ENCODE results near the gene CDC42BPB.
A peak's percentile ranks its signal among the peaks of the same experiment; 100 is the strongest.

Gene CDC42BPB

DNA sequence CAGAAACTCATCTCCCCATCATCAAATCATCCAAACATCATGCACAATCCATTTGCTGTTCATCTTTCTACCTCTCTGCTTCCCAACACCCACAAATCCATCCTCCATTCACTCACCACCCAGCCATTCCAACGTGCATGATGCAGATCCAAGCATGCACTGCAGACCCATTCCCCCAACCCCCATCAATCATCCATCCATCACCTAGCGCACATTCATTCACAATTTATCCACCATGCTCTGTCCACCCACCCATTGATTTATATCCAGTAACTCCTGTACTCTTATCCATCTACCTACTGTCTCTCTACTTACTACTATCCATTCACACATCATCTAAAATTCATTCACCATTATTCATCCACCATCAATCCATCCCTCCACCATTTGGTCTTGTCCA lies 138.9 kb downstream of the CDC42BPB start:
- no peak for DNase-seq (ENCODE audit: low read depth)
- H3K4me3 ChIP-seq (replicated peaks; ENCODE audit: low read depth, low read length) = no peak overlapping the region
- TF ChIP-seq, protein P1, sequence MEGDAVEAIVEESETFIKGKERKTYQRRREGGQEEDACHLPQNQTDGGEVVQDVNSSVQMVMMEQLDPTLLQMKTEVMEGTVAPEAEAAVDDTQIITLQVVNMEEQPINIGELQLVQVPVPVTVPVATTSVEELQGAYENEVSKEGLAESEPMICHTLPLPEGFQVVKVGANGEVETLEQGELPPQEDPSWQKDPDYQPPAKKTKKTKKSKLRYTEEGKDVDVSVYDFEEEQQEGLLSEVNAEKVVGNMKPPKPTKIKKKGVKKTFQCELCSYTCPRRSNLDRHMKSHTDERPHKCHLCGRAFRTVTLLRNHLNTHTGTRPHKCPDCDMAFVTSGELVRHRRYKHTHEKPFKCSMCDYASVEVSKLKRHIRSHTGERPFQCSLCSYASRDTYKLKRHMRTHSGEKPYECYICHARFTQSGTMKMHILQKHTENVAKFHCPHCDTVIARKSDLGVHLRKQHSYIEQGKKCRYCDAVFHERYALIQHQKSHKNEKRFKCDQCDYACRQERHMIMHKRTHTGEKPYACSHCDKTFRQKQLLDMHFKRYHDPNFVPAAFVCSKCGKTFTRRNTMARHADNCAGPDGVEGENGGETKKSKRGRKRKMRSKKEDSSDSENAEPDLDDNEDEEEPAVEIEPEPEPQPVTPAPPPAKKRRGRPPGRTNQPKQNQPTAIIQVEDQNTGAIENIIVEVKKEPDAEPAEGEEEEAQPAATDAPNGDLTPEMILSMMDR (IDR thresholded peaks at IDR 0.05; ENCODE audit: low read length, missing control alignments) = no peak

DNA sequence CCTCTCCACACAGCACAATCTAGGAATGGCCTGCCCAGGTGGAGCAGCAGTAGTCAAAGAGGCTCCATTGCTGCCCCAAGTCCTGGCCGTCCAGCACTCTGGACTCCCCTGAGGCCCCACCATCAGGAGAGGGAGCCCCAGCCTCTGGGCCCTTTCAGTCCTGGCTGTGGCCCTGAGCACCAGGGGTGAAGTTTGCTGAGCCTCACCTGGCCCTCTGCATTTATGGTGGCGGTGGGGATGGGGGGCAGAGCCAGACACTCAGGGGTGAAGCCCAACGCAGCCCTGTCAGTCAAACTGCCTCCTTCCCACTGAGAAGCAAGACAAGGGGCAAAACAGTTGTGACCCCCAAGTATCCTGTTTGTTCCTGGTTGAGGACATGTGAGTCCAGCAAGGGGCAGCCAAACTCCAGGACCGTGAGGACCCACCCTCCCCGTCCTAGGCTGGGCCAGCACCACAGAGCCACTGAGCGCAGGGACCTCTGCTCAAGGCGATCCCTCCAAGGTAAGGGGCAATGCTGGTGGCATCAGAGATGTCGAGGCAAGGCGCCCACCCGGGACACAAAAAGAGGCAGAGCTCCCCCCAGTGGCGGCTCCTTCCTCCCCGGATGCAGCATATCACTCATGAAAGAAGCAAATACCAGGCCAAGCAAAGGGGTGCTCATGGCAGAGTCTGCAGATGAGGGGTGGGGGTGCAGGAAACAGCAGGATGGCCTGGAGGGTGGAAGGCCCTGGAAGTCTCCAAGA lies 139.7 kb downstream of the CDC42BPB start:
- H3K4me3 ChIP-seq (replicated peaks; ENCODE audit: low read depth, low read length) = no peak overlapping the region
- peak; percentile 49 for DNase-seq (ENCODE audit: low read depth)
- TF ChIP-seq, protein P1 (IDR thresholded peaks at IDR 0.05; ENCODE audit: low read length, missing control alignments) = peak; percentile 69

DNA sequence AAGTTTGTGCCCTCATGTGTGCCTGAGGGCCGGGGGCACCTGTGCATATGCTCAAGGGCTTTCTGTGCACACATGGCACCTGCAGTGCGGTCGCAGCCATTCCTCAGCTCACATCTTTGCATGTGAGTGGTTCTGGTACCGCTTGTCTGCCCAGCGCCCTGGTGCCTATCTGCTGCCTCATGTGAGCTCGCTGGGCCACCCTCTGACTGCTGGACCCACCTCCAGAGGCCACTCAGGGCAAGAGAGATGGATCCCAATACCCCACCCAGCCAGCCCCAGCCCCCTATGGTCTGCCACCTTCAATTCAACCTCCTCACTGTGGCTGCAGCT lies 140.3 kb downstream of the CDC42BPB start:
- DNase-seq (ENCODE audit: low read depth) = no peak
- TF ChIP-seq, protein P1 (IDR thresholded peaks at IDR 0.05; ENCODE audit: low read length, missing control alignments) = no peak
- H3K4me3 ChIP-seq (replicated peaks; ENCODE audit: low read depth, low read length) = no peak overlapping the region

DNA sequence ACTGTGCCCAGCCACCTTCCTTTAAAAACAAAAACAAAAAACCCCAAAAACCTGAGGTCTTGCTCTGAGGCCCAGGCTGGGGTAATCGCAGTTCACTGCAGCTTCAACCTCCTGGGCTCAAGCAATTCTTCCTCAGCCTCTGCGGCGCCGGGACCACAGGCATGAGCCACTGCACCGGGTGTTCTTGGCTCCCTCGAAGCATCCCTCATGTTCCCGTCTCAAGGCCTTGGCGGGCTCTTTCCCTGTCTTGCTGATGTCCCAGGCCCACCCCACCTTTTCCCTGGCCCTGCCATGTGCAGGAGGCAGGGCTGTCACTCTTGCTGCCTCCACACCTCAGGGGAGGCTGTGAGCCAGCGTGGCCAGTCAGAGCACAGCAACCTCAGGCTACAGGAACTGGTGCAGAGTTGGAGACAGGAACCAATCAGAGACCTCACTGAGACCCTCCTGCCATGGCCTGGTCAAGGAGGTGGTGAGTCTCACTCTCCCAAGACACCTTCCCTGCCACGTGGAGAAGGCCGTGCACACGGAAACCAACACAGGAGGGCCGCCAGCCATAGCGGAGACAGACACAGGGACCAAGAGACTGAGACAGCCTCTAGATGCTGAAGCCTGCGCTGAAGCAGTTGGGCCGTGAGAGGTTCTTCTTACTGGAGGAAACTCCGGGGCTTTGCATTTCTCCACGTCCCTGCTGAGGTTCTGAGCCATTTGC lies 140.8 kb downstream of the CDC42BPB start:
- TF ChIP-seq, protein P1 (IDR thresholded peaks at IDR 0.05; ENCODE audit: low read length, missing control alignments) = no peak
- DNase-seq (ENCODE audit: low read depth) = no peak
- H3K4me3 ChIP-seq (replicated peaks; ENCODE audit: low read depth, low read length) = no peak overlapping the region

DNA sequence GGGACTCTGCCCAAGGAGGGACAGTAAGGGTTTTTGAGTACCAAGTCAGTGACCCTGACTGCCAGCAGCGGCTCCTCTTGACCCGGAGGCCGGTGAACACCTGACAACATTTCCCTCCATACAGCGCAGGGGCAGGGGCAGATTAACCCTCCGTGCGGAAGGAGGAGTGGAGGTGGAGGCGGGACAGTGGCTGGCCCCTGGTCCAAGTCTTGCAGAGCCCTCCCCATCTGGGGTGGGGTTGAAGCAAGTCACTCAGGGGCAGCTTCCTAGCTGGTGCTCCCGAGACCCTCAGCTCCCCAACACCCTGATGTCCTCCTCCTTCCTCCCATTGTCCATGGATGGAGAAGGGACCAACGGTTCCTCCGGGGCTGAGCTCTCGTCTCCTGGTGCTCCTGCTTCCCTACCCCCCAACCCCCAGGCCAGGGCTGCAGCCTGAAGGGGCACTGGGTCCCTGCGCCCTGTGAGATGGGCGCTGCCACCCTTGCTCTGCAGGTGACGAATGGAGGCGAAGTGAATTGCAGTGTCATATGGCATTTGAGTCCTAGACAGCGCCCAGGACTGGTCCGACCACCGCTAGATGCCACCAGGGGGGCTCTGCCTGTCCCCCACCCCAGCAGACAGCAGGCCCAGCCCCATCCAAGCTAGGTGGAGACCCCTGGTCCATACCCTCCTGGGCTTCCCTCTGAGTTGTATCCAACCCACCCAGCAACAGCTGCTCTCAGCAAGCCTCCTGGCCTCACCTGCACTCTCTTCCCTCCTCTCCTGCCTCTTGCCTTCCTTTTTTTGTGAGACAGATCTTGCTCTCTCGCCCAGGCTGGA lies 141.8 kb downstream of the CDC42BPB start:
- no peak for DNase-seq (ENCODE audit: low read depth)
- H3K4me3 ChIP-seq (replicated peaks; ENCODE audit: low read depth, low read length) = no peak overlapping the region
- TF ChIP-seq, protein P1 (IDR thresholded peaks at IDR 0.05; ENCODE audit: low read length, missing control alignments) = no peak

DNA sequence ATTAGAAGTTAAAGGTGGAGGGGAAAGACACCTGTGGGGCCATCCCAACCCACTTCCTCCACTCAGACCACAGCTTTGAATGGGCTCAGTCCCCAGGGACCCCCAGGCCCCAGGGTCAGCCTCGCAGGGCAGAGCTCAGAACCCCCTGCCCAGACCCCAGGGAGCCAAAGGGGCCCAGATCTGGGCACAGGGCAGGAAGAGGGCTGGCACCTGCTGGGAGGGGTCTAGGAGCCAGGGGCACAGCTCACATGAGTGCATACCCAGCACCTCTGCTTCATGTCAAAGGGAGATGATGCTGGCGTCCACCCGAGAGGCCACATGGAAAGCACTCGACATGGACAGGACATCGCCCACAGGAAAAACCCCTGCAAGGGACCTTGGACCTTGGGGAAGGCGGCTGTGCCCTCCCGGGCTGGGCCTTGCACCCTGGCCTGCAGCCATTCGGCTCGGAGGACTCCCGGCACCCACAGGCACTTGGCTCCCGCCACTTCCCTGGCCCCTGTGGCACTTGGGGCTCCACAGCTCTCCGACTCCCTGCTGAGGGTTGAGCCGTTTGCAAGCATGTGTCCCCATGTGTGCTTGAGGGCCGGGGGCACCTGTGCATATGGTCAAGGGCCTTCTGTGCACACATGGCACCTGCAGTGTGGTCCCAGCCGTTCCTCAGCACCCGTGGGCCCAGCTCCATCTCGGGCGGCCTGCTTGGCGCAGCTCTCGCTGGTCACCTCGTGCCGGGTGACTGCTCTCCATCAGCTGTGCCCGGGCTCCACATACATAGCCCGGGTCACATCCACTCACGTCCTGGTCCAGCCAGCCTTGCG lies 142.7 kb downstream of the CDC42BPB start:
- no peak for DNase-seq (ENCODE audit: low read depth)
- TF ChIP-seq, protein P1 (IDR thresholded peaks at IDR 0.05; ENCODE audit: low read length, missing control alignments) = no peak
- H3K4me3 ChIP-seq (replicated peaks; ENCODE audit: low read depth, low read length) = no peak overlapping the region

Data from fibroblast of pulmonary artery (primary cell).